OCI-M2 (cell line): ENCODE measurements around the gene NR3C2.
"Not testable (repeated sequence)": the region's sequence is repeated elsewhere in the genome, so short reads cannot be mapped to it uniquely, and the experiment has no call there.

Source experiments
- DNase-seq: peaks from one replicate; lab custom pipeline; 2025; ENCODE audit not compliant: unreplicated experiment; lab: John Stamatoyannopoulos, UW

NR3C2 gene

GRCh38 chr4:148171596-148171995 is 270.6 kb downstream of the NR3C2 start:
- DNase-seq = no peak

DNA sequence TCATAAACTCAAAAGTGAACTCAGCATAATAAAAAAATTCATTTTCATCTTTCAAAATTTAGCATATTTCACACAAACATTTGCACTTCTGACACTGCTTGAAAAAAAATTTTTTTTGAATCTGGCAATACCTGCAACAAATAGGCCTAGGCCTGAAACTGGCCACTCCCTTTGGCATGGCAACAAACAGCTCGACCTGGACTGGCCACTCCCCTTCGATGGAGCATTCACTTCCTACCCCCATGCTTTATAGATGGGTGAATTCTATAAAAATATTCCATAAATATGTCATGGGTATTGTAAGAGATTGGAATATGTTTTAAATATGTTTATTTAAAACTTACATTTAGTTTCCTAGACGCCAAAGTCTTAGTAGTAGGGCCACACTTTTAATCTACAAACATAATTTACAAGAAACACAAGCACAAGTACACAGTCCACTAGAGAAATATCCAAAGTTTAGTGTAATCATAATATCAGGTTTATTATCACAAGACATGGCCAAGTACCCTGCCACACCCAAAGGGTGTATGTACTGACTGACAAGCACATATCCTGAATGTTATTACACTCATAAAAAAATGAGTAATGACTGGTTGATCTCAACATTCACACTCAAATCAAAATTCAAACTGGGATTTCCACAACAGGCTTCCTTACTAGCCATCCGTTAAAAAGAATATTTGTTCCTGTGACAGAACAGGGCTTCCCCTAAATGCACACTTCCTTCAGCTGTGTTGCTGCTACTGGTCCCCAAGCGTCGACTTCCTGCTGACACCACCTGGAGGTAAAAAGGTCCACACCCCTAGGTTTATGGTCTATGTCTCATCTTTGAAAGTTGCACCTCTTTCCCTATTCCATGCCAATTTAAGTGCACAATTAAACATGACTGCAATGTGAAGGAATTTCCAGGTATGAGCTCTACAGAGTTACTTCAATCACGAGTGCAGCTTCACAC is 271.5 kb downstream of the NR3C2 start:
- DNase-seq = no peak

- DNase-seq = no peak
Observed at GRCh38 chr4:148166132-148166591, 276.1 kb downstream of the NR3C2 start.

GRCh38 chr4:148164557-148164956 is 277.7 kb downstream of the NR3C2 start:
- DNase-seq = no peak

DNA sequence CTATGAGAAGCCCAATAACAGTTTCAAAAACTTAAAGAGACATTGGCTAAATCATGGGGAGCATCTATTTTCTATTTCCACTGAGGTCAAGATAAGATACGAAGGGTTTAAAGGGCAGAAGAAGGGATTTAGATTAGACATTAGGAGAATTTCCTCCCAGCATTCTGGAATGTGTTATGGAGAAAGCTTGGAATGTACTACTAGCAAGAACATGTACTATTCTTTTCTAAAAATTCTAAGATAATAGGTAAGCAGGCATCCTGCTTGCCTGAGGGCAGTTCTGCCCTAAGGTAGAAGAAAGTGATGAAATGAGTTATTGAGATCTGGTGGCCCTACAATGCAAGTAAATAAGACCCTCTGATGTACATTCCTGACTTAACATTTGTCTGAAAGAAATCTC is 279.2 kb downstream of the NR3C2 start:
- DNase-seq = no peak

DNA sequence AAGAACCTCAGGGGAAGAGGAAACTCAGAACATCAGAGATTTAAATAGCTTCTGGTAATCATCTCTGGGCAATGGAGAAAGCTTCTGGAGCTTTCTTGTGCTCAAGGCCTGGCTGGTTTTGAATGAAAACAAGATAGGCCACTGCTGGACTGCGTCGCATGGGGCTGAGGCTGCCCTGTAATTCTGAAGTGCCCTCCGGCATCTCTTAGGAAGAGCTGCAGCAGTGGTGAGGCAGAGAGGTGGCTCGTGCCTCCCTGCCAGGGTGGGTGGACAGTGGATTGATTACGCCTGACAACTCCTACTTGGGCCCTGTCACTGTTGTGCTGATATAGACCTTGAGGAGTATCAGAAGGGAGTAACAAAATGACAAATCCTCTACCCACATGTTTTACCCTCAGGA is 279.7 kb downstream of the NR3C2 start:
- no peak for DNase-seq

DNA sequence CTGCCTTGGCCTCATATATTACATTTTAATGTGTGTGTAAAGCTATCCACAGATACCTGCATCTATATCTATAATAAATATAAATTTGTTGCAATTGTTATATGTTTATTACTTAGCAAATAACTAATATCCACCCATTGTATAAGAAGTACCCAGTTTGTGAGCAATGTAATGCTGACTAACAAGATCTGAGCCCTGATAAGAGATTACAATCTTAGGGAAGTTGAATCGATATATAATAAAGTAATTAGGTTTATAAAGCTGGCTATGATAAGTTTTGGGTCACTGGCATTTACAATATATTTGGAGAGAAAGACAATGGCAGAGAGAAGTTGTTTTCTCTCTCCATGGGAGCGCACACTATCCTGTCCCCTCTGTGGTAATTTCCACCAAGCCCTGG is 280.6 kb downstream of the NR3C2 start:
- no peak for DNase-seq

DNA sequence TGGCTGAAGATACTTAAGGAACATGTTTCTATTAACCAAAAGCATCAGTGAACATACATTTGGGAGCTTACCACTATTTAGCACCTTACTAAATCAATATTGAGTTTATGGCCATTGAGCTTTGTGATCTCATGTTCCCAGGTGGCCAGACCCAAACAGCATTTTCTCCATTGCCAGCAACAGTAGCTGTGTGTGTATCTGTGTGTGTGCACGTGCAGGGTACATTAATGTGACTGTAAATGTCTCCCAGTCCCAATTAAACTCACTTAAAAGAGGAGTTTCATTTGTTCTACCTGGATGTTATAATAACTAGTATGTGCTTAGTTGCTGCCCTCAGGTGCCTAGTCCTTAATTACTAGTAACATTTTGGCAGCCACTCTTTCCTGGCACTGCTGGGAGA is 282.4 kb downstream of the NR3C2 start:
- no peak for DNase-seq

DNA sequence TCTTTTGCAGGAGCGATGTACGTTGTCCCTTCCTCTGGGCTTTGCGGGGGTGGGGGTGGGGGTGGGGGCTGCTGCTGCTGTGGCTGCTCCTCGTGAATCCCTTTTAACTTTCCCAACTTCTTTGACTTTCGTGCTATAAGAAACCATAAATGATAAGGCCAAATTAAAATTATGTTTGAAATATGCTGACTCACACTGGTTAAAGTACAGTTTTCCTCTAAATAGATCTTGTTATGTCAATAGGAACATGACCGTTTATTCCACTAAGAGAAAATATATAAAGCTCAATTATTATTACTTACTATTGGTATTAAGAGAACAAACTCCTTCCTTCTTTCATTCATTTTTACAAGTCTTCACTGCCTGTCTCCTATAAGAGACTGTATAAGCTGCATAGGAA is 287.4 kb downstream of the NR3C2 start:
- DNase-seq = no peak

- no peak for DNase-seq
Observed at GRCh38 chr4:148152868-148153625, 289.2 kb downstream of the NR3C2 start.

DNA sequence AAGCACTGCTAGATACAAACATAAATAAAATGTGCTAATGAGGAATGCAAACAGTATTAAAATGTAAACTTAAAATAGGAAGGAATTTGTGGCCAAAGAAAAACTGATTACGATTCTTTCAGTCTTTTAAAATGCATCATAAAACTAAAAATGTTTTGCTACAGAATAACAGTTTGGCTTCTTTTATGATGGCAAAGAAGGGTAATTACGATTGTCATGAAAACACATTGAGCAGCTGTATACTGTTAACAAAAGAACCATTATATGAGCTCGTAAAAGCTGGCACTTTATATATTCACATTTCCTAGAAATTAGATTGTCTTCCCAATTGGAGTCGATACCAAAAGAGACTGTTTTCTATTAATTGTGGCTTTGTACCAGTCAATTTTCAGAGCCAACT is 290.4 kb downstream of the NR3C2 start:
- DNase-seq = no peak

DNA sequence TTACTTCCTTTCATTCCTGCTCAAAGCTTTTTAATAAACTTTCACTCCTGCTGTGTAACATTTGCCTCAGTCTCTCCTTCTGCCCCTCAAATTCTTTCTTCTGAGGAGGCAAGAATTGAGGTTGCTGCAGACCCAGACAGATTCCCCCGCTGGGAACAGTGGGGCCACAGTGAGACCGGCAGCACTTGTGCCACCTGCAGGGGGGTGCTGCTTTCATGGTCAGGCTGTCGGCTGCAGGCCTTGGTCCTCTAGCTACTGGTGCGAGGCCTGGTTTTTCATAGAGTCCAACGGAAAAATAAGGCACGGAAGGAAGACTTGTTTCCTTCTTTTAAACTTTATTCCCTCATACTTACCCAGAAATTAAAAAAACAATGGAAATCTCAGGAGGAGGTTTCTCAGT is 296.7 kb downstream of the NR3C2 start:
- no peak for DNase-seq

DNA sequence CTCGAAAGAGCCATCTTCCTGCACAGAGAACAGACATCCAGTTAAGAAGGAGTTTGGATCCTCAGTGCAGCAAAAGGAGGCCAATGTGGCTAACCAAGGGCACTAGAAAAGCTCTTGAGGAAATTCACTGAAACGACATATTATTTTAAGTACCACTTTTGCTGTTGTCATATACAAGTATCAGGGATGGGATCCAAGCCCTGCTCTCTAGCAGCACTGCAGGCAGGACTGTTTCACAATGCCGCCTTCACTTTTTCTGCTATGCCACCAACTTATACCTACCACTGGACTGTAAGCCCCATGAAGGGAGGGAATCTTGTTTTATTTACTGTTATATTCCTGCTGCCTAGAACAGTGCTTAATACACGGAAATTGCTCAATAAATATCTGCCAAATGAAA is 299.0 kb downstream of the NR3C2 start:
- DNase-seq = no peak

GRCh38 chr4:148141501-148141900 is 300.7 kb downstream of the NR3C2 start:
- no peak for DNase-seq

DNA sequence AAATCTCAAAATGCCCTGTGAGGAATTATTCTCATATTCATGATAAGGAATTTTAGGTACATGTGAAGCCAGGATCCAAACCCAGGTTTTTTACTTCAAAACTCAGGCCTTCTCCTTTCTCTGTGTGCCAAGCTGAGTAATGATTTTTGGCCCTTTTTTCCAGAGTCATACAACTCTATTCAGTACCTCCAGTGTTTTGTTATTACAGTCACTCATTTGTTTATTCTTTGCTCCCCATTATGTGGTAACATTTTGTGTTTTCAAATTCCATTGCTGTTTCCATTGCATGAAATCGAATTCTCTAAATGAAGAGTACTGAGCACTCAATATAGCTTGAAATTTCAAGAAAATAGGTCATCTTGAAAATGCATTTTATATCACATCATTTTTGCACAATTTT is 315.4 kb downstream of the NR3C2 start:
- no peak for DNase-seq

GRCh38 chr4:148124512-148124911 is 317.7 kb downstream of the NR3C2 start:
- DNase-seq = no peak

DNA sequence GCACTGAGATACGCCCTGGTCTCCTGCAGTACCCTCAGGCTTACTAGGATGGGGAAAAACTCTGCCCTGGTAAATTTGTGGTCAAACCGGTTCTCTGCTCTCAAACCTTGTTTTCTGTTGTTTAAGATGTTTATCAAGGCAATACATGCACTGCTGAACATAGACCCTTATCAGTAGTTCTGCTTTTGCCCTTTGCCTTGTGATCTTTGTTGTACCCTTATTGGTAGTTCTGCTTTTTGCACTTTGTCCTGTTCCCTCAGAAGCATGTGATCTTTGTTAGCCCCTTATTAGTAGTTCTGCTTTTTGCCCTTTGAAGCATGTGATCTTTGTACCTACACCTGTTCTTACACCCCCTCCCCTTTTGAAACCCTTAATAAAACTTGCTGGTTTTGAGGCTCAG is 319.1 kb downstream of the NR3C2 start:
- not testable (repeated sequence) for DNase-seq

DNA sequence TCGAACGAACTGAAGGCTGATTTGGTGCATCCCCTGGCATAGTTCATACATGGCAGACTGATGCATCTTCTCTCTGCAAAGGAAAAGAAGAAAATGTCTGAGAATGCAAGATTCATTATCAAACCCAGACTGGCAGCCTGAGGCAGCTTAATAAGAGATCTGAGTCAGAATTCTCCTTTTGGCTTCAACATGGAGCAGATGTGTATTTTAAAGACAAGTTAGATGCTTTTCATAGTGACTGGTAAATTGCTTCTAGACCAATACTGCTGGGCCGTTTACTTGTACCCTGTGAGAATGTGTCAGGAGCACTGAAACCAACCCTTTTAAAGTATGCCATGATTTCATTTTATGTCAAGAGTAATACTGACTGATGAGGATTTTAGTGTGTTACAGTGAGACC is 322.0 kb downstream of the NR3C2 start:
- no peak for DNase-seq

- DNase-seq = no peak
Observed at GRCh38 chr4:148118633-148119032, 323.6 kb downstream of the NR3C2 start.

GRCh38 chr4:148118179-148118578 is 324.0 kb downstream of the NR3C2 start:
- no peak for DNase-seq

DNA sequence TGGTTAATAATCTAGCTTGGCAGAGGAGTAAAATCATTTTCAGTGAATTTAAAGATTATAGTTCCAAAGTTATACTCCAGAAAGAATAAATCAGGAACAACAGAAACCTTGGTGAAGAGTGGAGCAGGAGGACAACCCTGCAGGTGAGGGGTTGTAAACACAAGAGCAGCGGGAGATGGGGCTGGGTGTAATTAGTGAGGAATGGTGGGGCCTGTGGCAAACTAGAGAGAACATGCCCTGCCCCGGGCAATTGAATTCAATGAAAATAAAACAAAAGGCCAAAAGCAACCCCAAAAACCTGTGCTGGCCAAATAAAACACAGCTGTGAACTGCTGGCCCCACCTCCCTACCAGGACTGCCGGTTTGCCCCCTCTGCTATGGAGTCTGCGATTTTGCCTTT is 325.2 kb downstream of the NR3C2 start:
- DNase-seq = no peak

DNA sequence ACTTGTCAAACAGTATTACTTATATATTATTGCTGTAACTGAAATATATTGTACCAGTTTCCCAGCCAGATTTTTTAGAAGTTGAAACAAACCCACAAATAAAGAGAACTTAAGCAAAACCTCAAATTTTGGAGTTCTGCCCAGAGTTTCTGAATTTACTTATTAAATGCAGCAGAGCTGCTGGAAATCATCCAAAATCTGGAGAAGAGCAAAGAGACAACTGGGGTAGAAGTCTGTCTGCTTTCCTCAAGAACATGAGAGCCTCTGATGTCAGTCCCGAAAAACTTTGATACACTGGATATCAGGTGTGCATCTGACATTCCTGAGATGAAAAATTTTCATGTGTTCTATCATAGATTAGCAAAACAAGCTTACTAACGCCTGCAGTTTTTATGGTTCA is 325.9 kb downstream of the NR3C2 start:
- no peak for DNase-seq
